Ureter (tissue), 1 donor: ENCODE measurements around the gene RGL4. TPM values are rescaled to one million over a fixed set of nuclear protein-coding genes. Genes with fewer than 3 reads are reported as not detected.
"Not testable (repeated sequence)": the region's sequence is repeated elsewhere in the genome, so short reads cannot be mapped to it uniquely, and the experiment has no call there.

Experiments
- DNase-seq: peaks from one replicate; pipeline ENCODE4 v3.0.0-alpha.2; 2020; ENCODE audit warnings: low spot score
- total RNA-seq: library from RNA; stranded (reverse); gene quantifications from one replicate; pipeline ENCODE4 v1.2.4, GENCODE V29; 2023
- donor health status: DM: yes; HTN: yes; CAD: no.

The RGL4 gene, protein sequence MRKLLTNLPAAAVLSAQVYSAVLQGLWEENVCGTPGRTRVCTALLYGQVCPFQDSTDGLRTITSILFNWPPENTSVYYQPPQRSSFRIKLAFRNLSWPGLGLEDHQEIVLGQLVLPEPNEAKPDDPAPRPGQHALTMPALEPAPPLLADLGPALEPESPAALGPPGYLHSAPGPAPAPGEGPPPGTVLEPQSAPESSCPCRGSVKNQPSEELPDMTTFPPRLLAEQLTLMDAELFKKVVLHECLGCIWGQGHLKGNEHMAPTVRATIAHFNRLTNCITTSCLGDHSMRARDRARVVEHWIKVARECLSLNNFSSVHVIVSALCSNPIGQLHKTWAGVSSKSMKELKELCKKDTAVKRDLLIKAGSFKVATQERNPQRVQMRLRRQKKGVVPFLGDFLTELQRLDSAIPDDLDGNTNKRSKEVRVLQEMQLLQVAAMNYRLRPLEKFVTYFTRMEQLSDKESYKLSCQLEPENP
- total RNA-seq: not detected

DNA sequence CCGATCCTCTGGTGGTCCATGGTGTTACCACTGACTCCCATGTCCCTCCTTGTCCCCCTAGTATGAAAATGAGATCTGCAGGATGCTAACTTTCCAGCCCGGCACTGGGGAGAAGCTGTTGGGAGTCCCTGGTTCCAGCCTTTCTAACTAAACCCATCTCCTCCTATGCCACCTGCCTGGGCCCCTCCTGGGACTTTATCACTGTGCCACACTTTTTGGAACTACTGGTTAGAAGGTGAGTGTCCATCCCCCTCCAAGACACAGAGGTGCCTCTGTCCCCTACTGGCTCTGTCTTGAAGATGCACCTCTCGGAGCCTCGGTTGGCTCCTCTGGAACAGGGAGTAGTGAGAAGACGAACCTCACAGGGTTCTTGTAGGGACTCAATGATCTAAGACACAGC is at the start of gene RGL4:
RGL4 (plus strand) TSS at position 301 of the 400 bp plus-strand sequence. CDS start 1,018 bp downstream, outside the sequence.
- no peak for DNase-seq

DNA sequence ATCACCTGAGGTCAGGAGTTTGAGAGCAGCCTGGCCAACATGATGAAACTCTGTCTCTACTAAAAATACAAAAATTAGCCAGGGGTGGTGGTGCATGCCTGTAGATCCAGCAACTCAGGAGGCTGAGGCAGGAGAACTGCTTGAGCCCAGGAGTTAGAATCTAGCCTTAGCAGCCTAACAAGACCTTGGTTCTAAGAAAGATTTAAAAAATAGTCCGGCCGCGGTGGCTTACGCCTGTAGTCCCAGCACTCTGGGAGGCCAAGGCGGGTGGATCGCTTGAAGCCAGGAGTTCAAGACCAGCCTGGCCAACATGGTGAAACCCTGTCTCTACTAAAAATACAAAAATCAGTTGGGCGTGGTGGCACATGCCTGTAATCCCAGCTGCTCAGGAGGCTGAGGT is 44.3 kb upstream of the RGL4 start:
- not testable (repeated sequence) for DNase-seq

DNA sequence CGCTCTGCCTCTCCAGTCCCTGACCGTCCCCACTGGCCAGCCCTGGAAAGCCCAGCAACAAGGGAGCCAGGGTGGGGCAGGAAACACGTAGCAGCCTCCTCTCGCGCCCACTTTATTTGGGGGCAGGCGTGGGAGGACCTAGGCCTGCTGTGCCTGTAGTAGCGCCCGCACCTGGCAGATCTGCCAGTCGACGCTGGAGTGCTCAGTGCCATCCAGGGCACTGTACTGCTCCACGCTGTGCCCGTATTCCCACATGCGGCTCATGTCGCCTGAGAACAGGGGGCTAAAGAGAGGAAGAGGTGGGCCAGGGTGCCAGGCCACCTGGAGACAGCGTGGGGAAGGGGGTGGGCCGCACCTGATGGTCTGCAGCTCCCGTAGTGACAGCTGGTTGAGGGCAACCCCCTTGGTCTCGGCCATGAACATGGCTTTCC is 41.7 kb upstream of the RGL4 start:
- DNase-seq: no peak

DNA sequence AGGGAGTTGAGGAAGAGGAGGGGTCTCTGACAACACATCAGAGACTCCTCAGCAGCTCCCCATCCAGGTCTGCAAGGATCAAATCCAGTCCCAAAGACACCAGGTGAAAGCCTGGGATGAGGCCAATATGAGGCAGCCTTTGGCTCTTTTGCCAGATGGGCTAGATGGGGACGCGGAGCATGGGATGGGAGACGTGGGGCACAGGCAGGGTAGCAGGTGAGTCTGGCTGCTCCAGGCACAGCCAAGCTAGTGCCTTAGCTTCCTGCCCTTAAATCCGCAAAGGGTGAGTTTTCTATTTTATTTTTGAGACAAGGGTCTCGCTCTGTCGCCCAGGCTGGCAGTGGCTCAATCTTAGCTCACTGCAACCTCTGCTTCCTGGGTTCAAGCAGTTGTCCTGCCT is 39.1 kb upstream of the RGL4 start:
- DNase-seq: no peak

DNA sequence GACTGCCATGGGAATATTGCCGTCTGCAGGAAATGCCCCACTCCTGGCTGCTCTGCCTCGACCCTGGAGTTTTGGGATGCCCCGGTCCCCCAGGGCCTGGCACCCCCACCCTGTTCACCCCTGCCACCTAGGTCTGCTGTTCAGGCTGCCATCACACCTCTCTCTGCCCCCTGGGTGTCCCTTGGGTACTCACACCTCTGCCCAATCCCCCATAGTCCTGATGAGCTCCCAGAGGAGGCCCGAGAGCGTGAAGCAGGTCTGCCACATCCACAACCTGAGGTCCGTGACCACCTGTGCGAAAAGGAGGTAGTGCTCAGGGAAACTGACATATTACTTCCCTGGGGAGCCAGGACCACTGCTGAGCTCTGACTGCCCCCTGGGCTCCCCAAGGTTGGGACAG is 38.5 kb upstream of the RGL4 start:
- no peak for DNase-seq

DNA sequence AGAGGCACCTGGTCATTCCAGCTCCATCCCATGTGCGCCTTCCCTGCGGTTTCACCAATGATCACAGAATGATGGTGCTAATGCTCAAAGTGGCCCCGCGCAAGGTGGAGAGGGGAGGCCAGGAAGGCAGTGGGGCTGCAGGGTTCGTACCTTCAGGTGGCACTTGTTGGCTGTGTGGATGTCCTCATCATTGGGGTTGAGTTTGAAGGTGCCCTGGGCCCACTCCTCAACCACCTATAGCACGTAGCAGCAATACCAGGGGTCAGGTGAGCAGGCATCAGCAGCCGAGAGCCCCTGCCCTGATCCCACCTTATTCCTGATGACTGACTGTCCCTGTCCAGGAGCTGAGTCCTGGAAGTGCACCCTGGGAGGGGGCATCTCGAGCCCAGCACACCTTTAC is 38.1 kb upstream of the RGL4 start:
- no peak for DNase-seq

DNA sequence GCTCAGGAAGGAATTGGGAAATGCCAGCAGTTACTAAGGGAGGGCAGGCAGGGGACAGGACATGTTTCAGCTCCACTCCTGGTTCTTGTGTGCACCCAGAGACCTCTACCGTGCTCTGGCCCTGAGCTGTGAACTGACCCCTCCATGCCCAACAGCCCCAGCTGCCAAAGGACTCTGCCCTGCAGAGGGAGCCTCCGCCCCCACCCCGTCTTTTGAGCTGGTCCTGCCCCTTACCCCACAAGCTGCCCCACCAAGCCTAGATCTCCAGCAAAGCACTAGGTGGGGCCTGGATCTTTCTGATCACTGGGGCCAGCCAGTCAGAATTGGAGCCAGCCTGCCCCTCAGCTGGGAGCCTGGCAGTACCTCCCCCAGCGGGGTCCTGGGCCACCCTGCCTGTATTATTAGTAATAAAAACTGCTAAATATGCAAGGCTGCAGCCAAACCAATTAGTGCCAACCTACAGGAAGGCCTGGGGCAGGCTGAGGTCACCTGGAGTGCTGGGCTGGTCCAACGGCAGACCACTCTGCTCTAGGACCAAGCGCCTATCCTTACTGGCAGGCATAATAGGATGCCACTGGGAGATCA is 34.8 kb upstream of the RGL4 start:
- no peak for DNase-seq

DNA sequence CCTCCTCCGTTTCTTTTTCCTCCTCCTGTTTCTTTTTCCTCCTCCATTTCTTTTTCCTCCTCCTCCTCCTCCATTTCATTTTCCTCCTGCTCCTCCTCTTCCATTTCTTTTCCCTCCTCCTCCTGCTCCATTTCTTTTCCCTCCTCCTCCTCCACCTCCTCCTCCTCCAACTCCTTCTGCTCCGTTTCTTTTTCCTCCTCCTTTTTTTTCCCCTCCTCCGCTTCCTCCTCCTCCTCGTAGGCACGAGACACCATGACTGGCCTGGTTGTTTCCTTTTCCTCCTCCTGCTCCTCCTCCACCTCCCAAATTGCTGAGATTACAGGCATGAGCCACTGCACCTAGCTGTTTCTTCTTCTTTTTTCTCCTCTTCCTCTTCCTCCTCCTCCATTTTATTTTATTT is 33.1 kb upstream of the RGL4 start:
- no peak for DNase-seq

DNA sequence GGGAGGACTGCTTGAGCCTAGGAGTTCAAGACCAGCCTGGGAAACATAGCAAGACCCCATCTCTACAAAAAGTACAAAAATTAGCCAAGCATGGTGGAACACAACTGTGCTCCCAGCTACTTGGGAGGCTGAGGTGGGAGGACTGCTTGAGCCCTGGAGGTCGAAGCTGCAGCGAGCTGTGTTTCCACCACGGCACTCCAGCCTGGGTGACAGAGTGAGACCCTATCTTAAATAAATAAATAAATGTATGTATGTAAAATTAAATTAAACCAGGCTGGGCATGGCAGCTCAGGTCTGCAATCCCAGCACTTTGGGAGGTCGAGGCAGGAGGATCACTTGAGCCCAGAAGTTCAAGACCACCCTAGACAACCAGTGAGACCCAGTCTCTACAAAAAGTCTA is 30.4 kb upstream of the RGL4 start:
- DNase-seq: not testable (repeated sequence)

DNA sequence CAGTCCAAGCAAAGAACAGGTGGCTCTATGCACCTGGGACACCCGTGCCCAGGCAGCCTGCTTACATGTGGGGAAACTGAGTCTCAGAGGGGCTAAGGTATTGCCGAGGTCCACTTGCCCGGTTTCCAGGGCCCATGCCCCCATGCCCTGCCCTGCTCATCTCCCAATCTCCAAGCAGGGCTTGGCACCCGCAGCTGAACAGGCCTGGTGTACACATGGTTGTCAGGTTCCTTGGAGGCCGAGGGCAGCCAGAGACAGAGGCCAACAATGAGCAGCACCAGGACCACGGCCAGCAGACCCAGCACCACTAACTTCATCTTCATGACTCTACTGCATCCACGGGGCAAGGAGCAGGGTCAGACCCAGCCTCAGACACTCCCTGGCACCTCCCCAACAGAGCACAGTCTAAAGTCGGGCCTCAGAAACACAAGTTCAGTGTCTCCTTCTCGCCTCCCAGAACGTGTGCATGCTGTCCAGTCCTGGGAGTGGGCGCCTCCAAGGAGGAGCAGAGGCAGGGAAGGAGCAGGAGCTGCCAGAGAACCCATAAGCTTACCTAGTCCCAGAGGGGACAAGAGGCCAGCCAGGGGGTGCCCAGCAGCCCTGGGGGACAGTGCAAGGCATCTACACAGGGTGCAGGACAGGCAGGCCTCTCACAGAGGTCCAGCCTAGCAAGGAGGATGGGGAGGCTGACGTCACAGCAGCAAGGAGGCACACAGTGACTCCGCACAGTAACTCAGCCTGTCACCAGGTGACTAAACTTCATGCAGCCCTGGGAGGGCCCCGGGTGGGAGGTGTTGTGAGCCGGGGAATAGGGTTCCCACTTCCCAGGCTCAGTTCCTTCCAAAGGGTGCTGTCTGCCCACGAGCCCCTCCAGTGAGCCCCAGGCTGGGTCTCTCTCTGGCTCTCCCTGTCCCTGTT is 20.2 kb upstream of the RGL4 start:
- no peak for DNase-seq

DNA sequence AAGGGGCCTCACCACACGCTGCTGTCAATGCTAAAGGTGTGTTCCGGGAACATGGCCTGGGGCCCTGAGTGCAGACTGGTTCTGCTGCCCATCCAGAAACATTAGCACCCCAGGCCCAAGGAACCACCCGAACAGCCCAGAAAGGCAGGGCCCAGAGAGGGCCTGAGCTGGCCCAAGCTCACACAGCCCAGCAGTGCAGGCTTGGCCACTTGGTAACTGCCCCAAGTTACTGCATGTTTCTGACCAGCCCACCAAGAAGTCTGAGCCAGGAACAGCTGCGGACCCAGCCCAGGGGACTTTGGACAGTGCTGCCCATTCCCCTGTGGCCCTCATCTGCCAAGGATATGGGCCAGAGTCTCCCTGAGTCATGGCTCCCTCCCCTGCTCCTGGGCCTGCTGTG is 19.4 kb upstream of the RGL4 start:
- not testable (repeated sequence) for DNase-seq

DNA sequence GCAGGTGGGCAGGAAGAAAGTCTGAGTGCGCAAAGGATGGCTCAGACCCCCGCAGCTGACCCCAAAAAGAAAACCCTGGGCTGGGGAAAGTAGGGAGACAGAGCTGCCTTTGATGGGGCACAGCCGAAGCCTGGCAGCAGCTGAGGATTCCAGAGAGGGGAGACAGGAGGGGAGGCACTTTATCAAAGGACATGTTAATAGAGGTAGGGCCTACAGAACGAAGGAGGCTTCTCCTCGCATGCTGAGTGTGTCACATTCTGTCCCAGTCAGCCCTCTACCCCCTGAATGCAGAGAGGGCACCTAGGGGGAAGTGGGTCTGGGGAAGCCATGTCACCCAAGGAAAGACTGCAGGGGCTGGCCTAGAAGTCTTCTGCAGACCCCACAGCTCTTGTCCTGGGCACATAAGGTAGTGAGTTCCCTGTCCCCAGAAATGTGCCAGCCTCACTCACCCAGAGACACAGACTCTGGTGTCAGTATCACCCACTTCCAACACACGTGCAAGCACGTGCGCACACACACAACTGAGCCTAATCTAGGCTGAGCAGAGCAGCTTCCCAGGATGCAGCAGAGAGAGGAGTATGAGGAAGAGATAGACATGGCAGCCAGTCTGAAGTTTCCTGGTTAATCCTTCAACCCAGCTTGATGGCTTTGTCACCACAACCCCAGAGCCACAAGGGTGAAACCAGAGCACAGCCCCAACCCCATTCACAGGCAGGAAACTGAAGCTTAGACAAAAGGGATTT is 18.3 kb upstream of the RGL4 start:
- not testable (repeated sequence) for DNase-seq

DNA sequence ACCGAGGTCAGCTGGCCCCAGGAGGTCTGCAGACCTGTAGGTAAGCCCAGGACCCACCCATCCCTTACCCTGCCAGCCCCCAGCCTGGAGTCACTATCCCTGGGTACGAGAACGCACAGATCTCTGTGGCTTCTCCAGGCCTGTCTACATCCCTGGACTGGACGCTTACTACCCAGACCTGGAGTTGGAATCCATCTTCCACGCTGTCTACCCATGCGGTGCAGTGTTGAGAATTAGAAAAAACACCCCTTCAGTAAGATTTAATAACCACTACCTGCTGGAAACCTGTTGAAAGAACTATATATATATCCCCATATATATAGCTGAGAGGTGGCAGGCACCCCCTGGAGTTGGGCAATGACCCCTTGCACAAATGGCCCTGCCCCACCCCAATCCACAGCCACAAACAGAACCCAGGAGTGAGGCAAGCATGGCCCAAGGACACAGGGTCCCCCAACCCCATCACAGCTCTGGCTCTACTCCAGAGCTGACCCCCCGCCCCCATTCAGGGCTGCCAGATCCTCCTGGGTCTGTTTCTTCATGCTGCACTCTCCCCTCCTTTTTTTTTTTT is 17.7 kb upstream of the RGL4 start:
- no peak for DNase-seq

DNA sequence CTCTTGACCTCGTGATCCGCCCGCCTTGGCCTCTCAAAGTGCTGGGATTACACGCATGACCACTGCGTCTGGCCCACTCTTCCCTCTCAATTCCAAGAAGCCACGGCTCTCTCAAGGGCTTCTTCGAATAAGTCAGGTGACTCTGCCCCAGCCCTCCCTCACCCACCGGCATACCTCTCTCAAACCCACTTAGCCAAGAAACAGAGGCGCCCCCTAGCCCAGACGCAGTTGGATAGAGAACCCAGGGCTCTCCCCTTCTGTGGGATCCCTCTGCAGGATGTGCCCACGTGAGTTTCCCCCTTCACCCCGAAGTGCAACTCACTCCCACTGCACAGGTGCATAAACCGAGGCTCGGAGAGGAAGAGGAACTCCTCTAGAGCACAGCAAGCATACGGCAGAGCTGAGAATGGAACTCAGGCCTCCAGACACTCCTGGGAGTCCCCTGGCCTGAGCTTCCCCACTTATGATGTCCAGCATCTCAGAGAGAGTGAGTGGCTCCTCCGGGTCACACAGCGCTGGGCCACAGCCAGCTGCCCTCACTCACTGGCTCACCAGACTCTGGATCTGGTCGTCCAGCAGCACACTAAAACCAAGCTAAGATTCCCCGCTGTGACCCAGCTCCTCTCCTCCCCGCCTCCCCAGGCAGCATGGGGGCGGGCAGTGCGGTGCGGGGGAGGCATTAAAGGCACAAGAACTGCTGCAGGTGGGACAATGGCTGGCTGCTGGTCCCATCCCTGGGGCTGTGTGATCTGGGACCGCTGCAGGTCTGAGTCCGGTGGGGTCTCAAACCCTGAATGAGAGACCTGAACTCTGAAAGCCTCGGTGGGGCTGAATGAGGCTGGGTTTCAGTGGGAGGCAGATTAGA is 16.8 kb upstream of the RGL4 start:
- DNase-seq: no peak

DNA sequence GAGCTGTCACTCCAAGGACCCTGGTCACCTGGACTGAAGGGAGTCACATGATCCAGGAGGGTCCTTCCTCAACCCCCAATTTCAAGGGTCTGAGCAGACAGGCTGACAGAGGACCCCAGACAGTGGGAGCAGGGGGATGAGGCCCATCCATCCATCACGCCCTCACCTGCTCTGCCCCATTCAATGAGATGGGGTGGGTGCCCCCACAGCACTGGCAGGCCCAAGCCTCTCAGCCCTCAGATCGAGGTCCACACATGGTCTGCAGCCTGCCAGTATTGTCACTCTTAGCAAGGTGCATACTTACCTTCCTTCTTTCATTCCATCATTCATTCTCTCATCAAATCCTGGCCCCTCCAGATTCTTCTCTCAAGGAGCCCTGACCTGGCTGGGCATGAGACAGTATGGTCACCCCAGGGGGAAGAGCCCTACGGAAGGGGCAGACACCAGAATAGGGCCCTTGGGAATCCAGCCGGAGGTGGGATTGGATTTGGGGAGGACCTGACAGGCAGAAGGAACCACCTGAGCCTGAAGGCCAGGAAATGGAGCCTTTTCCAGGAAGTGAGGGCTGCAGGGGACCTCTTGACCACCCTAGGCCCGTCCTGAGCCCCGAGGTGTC is 15.8 kb upstream of the RGL4 start:
- not testable (repeated sequence) for DNase-seq

DNA sequence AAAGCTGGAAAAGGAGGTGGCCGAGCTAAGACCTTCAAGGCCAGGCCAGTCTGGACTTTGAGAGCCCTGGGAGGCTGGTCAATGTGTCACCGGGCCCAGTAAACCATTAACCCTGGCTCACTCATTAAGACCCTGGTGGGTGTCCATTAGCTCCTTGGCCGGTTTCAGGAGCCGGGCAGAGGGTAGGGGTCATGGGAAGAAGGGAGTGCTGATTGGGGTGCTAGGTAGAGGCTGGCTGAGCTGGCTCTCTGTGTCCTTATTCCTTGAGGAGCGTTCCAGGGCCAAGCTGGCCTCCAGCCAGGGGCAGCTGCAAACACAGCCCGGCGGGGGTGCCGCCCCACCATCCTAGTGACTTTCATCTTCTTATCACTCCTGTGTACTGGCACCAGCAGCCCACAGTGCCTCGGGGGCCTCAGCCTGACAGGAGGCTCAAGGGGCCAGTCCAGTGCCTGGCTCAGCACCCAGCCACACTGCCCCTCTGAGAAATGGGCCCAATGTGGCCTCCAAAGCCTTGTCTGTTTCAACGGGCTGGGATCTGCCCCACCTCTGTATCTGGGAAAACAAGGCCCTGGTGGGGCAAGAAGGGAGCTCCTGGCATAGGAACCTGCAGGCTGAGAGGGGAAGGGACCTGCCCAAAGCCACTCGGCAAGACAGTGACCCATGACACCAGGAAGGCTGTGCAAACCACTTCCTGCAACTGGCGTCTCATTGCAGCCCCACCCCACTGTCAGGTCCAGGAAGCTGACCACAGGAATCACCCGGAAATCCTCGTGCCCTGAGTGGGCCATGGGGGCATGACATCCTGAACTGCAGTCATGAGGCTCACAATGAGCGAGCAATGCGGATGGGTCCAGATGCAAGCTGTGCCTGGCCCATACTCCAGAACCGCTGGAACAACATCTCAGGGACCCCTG is 15.1 kb upstream of the RGL4 start:
- DNase-seq: no peak

DNA sequence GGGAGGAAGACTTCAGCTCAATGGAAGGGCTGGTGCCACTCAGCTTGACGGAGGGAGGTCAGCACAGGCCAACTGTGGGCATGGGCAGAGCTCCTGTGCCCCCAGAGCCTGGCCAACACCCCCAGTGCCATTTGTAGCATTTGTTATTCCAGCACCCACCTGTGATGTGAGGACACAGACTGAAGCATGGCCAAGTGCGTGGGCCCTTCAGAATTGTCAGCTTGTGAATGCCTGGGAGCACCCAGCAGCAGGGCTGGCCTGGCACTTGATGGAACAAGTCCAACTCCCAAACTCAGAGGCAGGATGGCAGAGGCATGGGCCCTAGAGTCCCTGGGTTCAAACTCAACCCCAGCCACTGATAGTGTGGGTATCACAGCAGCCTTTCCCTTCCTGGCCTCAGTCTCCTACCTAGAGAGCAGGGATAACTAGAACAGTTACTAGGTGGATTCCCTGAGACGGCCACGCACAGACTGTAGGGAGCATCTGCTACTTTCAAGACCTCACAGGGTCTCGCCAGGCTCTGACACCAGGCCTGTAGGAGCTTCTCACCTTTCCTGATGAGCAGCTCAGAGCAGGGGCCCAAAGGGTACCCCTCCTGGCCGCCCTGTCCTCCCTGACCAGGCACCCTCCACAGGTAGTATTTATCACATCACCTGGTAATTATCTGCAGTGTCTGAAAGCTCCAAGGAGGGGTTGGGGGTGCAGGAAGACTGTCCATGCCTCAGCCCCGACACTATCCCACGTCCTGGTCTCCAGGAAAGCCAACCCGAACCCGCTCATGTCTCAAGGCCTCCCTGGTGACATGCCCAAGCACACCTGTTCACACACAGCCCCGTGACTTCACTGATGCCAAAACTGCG is 13.7 kb upstream of the RGL4 start:
- DNase-seq: not testable (repeated sequence)

DNA sequence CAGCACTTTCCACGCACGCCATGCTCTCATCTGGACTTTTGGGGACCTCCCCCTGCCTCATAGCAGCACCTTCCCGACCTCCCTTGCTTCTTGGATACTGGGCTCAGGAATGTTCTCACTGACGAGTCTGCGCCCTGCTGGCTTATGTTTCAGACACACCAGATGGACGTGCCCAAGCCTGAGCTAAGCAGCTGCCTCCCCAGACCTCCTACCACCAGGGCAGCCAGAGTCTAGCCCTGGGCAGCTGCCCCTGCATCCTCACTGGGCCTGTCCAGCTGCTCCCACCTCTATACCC is 13.2 kb upstream of the RGL4 start:
- no peak for DNase-seq
